Mucosa of rectum (tissue), 2 donors: ENCODE measurements around the gene COL10A1.

ENCODE experiments used
- H3K27ac ChIP-seq, 2 donors: one replicate each; pipeline ENCODE4 v1.7.0; 2013; ENCODE audit warnings: inconsistent platforms in 2 of 2, low read depth in 2 of 2, low read length in 2 of 2
- H3K27me3 ChIP-seq, 2 donors: one replicate each; pipeline ENCODE4 v1.7.0; 2013; ENCODE audit warnings: low read length in 2 of 2; ENCODE audit not compliant: control insufficient read depth in 2 of 2, insufficient read depth in 2 of 2
- H3K36me3 ChIP-seq, 2 donors: one replicate each; pipeline ENCODE4 v1.7.0; 2013; ENCODE audit warnings: low read length in 2 of 2; ENCODE audit not compliant: control insufficient read depth in 2 of 2, insufficient read depth in 2 of 2
- H3K4me1 ChIP-seq, 2 donors: one replicate each; pipeline ENCODE4 v1.7.0; 2013; ENCODE audit warnings: low read length in 2 of 2, mild to moderate bottlenecking in 1 of 2; ENCODE audit not compliant: control insufficient read depth in 2 of 2, insufficient read depth in 2 of 2
- H3K4me3 ChIP-seq, 2 donors: one replicate each; pipeline ENCODE4 v1.7.0; 2013; ENCODE audit warnings: low read length in 2 of 2
- H3K9ac ChIP-seq, 2 donors: one replicate each; pipeline ENCODE4 v1.7.0; 2013; ENCODE audit warnings: low read length in 2 of 2, low read depth in 1 of 2, mild to moderate bottlenecking in 1 of 2
- H3K9me3 ChIP-seq, 2 donors: one replicate each; pipeline ENCODE4 v1.7.0; 2013; ENCODE audit warnings: low read length in 2 of 2; ENCODE audit not compliant: control insufficient read depth in 2 of 2
- donor health status: healthy.
- donor health status: Normal muscosa, but diverticular disease.

Gene COL10A1

GRCh38 chr6:116070101-116070500 lies 55.8 kb downstream of the COL10A1 start:
- Histone ChIP-seq H3K9ac (no peak overlapping the region), H3K4me3 (no peak overlapping the region), H3K9me3 (no peaks in the 10 kb centered on the region), H3K27ac (no peak overlapping the region), H3K36me3 (no peaks in the 10 kb centered on the region), H3K4me1 (no peaks in the 10 kb centered on the region), H3K27me3 (no peaks in the 10 kb centered on the region)
